RWPE1 (cell line): ENCODE measurements around the gene JAKMIP2.

Source experiments
- CTCF ChIA-PET: fragments of 350-600 bp; sonication (Branson Sonifier 250); formaldehyde crosslinking; extraction: SDS; loops from one replicate; lab custom pipeline; 2021; lab: Yijun Ruan, JAX
- POLR2A ChIA-PET: fragments of 400-600 bp; formaldehyde crosslinking; extraction: SDS; loops from one replicate; lab custom pipeline; 2020; ENCODE audit warnings: antibody characterized with exemption; ENCODE audit not compliant: low non-redundant PET; lab: Yijun Ruan, JAX
- DNase-seq: peaks from one replicate; pipeline ENCODE4 v3.0.0; 2012; ENCODE audit warnings: low spot score
- H3K27ac ChIP-seq: fragments of 450-650 bp; 2 replicates; pipeline ENCODE4 v1.5.1; 2017
- CTCF ChIP-seq: fragments of 450-650 bp; conservative IDR thresholded peaks from 2 replicates; pipeline ENCODE4 v1.5.1; 2017; ENCODE audit warnings: low read depth, mild to moderate bottlenecking

Gene JAKMIP2

GRCh38 chr5:147821766-147822165, 39.2 kb upstream of the JAKMIP2 start:
- no peak for TF ChIP-seq CTCF
- DNase-seq: no peak
- POLR2A ChIA-PET: no interaction called here
- CTCF ChIA-PET: interaction anchor here (1.1 to 2.3 kb wide), 2 partner anchors 182 to 193 kb away, joined by 4 to 69 read pairs; no protein-coding TSS in a partner anchor
- H3K27ac ChIP-seq: no peak overlapping the region

GRCh38 chr5:147819261-147819770, 36.8 kb upstream of the JAKMIP2 start:
- ChIA-PET POLR2A (no interaction called here), CTCF (no interaction called here)
- no peak for DNase-seq
- H3K27ac ChIP-seq: no peak overlapping the region
- TF ChIP-seq CTCF: no peak

- ChIA-PET CTCF (interaction anchor here (0.7 to 0.8 kb wide), 2 partner anchors 322 to 1251 kb away, joined by 5 to 7 read pairs; no protein-coding TSS in a partner anchor), POLR2A (no interaction called here)
- no peak for DNase-seq
- H3K27ac ChIP-seq: no peak overlapping the region
- TF ChIP-seq CTCF: no peak
These were observed 35.8 kb upstream of the JAKMIP2 start for GRCh38 chr5:147818290-147818689.

DNA sequence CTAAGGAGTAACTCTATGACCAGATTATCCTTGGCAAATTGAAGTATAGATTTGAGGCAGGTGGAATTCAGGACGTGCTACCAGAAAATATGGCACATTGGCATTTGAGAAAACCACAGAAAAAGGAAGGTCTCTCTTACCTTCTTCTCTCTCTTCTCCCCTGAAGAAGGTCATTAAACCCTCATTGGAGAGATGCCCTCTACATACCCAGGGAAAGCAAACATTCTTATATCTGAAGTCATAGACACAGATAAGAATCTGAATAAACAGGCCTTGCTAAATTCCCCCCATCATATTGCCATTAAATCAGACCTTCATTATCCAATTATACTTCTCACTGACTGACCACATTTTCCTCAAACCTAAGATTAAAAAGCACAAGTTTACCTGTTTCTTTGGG, 31.2 kb upstream of the JAKMIP2 start:
- DNase-seq: no peak
- ChIA-PET CTCF (interaction anchor here (1.2 kb wide), 1 partner anchor 9 kb away, joined by 4 read pairs; no protein-coding TSS in a partner anchor), POLR2A (no interaction called here)
- H3K27ac ChIP-seq: no peak overlapping the region
- TF ChIP-seq CTCF: no peak

- ChIA-PET CTCF (interaction anchor here (1.4 kb wide), 1 partner anchor 13 kb away, joined by 3 read pairs; no protein-coding TSS in a partner anchor), POLR2A (no interaction called here)
- no peak for TF ChIP-seq CTCF
- DNase-seq: no peak
- no peak overlapping the region for H3K27ac ChIP-seq
These were observed 27.5 kb upstream of the JAKMIP2 start for GRCh38 chr5:147809830-147810666.

DNA sequence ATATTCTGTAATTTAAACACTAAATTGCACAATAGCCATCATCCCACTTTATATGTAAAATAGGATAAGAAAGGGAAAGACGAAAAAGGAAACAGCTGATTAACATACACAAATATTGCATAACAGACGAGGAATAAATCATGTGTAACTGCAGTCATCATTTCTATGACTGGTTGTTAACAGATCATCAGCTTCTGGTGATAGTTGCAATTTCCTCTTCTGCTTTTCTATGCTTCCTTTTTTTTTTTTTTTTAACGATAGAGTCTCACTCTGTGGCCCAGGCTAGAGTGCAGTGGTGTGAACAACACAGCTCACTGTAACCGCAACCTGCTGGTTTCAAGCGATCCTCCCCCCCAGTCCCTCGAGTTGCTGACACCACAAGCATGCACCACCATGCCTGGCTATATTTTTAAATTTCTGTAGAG, 22.5 kb upstream of the JAKMIP2 start:
- ChIA-PET CTCF (interaction anchor here (0.7 kb wide), 1 partner anchor 29 kb away, joined by 3 read pairs; no protein-coding TSS in a partner anchor), POLR2A (no interaction called here)
- no peak for TF ChIP-seq CTCF
- H3K27ac ChIP-seq: no peak overlapping the region
- DNase-seq: no peak
